Thymus (tissue), 11 donors: ENCODE data around the gene OR51M1. TPM values are rescaled to one million over a fixed set of nuclear protein-coding genes. Genes with fewer than 3 reads are reported as not detected.

Source experiments
- DNase-seq, 9 donors: peaks; one replicate each; pipeline ENCODE4 v3.0.0-alpha.2; 2013; ENCODE audit warnings: low spot score in 9 of 9, low read depth in 6 of 9, missing footprints in 1 of 9
- H3K27ac ChIP-seq, 2 donors: one replicate each; pipeline ENCODE4 v1.5.1; 2013; ENCODE audit warnings: control low read depth in 1 of 2, low read depth in 1 of 2, low read length in 1 of 2, mild to moderate bottlenecking in 1 of 2, moderate library complexity in 1 of 2
- H3K27me3 ChIP-seq, 2 donors: one replicate each; pipeline ENCODE4 v1.5.1; 2013; ENCODE audit warnings: low read length in 1 of 2; ENCODE audit not compliant: control insufficient read depth in 2 of 2, insufficient read depth in 1 of 2
- H3K36me3 ChIP-seq, 2 donors: one replicate each; pipeline ENCODE4 v1.5.1; 2013; ENCODE audit warnings: low read length in 1 of 2, mild to moderate bottlenecking in 1 of 2, moderate library complexity in 1 of 2; ENCODE audit not compliant: control insufficient read depth in 2 of 2, insufficient read depth in 2 of 2
- H3K4me1 ChIP-seq, 2 donors: one replicate each; pipeline ENCODE4 v1.5.1; 2013; ENCODE audit warnings: low read length in 2 of 2; ENCODE audit not compliant: control insufficient read depth in 2 of 2, insufficient read depth in 2 of 2
- H3K4me3 ChIP-seq, 2 donors: one replicate each; pipeline ENCODE4 v1.5.1; 2013; ENCODE audit warnings: low read length in 2 of 2, control low read depth in 1 of 2, mild to moderate bottlenecking in 1 of 2
- H3K9me3 ChIP-seq, 2 donors: one replicate each; pipeline ENCODE4 v1.5.1; 2013; ENCODE audit warnings: low read length in 1 of 2, mild to moderate bottlenecking in 1 of 2; ENCODE audit not compliant: control insufficient read depth in 2 of 2, insufficient read depth in 1 of 2
- WGBS: extraction: QIAGEN DNeasy Blood & Tissue Kit; methylation state at CpG from one replicate; pipeline ENCODE4 v1.1.7; 2013; 5-methylcytosine and 5-hydroxymethylcytosine counted together
- polyA plus RNA-seq: library from polyadenylated mRNA; stranded (reverse); fragments of 200-250 nt; gene quantifications from one replicate; pipeline ENCODE4 v1.2.3, GENCODE V29; 2013
- total RNA-seq: library from RNA; stranded (reverse); fragments of 120-200 nt; gene quantifications from one replicate; pipeline ENCODE4 v1.2.4, GENCODE V29; 2013
- donor health status: healthy.

The OR51M1 gene
- total and polyA plus RNA-seq, 2 donors: 0.02 TPM; not detected in 1

- Histone ChIP-seq H3K27ac (no peak within 1 kb of the TSS), H3K36me3 (no peaks in the 10 kb centered on the region), H3K4me1 (no peaks in the 10 kb centered on the region), H3K4me3 (no peak within 1 kb of the TSS), H3K27me3 (no peaks in the 10 kb centered on the region), H3K9me3 (no peaks in the 10 kb centered on the region)
- WGBS: 99% methylated on average over 1 of the region's 1 CpG
- no peak for DNase-seq
Measured at GRCh38 chr11:5421811-5422210, 38.2 kb downstream of the OR51M1 start, which contains the start of gene OR51Q1. TSS of gene OR51Q1 (plus strand) at chr11:5422111. CDS start at chr11:5422201, 90 bp downstream.

GRCh38 chr11:5423131-5423530, 39.5 kb downstream of the OR51M1 start:
- no peaks in the 10 kb centered on the region for H3K27me3 ChIP-seq
- no peak for DNase-seq
- no peaks in the 10 kb centered on the region for H3K36me3 ChIP-seq
- H3K4me3 ChIP-seq: no peak overlapping the region
- 92% methylated on average over 3 of the region's 3 CpGs for WGBS
- no peaks in the 10 kb centered on the region for H3K4me1 ChIP-seq
- no peak overlapping the region for H3K27ac ChIP-seq
- H3K9me3 ChIP-seq: no peaks in the 10 kb centered on the region

DNA sequence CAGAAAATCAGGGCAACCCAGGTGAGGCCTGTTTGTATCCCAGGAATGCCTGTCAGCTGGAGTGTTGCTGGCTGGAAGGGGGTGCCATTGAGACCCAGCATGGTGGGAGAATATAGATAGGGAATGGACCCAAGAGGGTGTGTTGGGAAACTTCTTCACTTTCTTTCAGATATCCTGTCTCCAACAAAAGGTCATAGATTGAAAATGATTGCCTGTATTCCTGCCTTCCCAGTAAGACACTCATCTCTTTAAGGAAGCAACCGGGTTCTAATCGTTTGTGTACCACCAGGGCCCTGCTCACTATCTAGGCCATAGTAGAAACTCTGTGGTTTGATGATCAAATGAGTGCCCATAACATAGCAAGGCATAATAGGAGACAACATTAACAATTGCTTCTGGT, 57.8 kb downstream of the OR51M1 start, which contains the start of gene OR51I1:
TSS of gene OR51I1 (minus strand) at position 101 of the 400 bp plus-strand sequence. CDS start at position 101, 0 bp downstream.
- Histone ChIP-seq H3K9me3 (no peaks in the 10 kb centered on the region), H3K27ac (no peak within 1 kb of the TSS), H3K4me3 (no peak within 1 kb of the TSS), H3K36me3 (no peaks in the 10 kb centered on the region), H3K27me3 (no peaks in the 10 kb centered on the region), H3K4me1 (no peaks in the 10 kb centered on the region)
- no peak for DNase-seq
- 45% methylated on average over 2 of the region's 2 CpGs for WGBS

Other genes starting within 250 kb of the OR51M1 start
- not detected for gene OR52A5, start 245.5 kb upstream of the OR51M1 start, total RNA-seq
- not detected for gene OR52A5, start 245.5 kb upstream of the OR51M1 start, polyA plus RNA-seq
- not detected for gene OR52A1, start 229.1 kb upstream of the OR51M1 start, total RNA-seq
- gene OR52A1, start 229.1 kb upstream of the OR51M1 start, polyA plus RNA-seq: not detected
- gene OR51V1, start 183.1 kb upstream of the OR51M1 start, total RNA-seq: not detected
- not detected for gene OR51V1, start 183.1 kb upstream of the OR51M1 start, polyA plus RNA-seq
- 341 TPM for gene HBB, start 156.7 kb upstream of the OR51M1 start, total RNA-seq
- gene HBB, start 156.7 kb upstream of the OR51M1 start, polyA plus RNA-seq: 22.3 TPM
- gene HBD, start 149.3 kb upstream of the OR51M1 start, total RNA-seq: 1.1 TPM
- gene HBD, start 149.3 kb upstream of the OR51M1 start, polyA plus RNA-seq: 1.3 TPM
- gene HBG1, start 134.0 kb upstream of the OR51M1 start, total RNA-seq: 612 TPM
- 0.41 TPM for gene HBG1, start 134.0 kb upstream of the OR51M1 start, polyA plus RNA-seq
- gene HBG2, start 129.0 kb upstream of the OR51M1 start, total RNA-seq: 5,270 TPM
- 1.0 TPM for gene HBG2, start 129.0 kb upstream of the OR51M1 start, polyA plus RNA-seq
- gene HBE1, start 113.9 kb upstream of the OR51M1 start, total RNA-seq: 5.5 TPM
- 1.8 TPM for gene HBE1, start 113.9 kb upstream of the OR51M1 start, polyA plus RNA-seq
- not detected for gene OR51B4, start 81.9 kb upstream of the OR51M1 start, total RNA-seq
- not detected for gene OR51B4, start 81.9 kb upstream of the OR51M1 start, polyA plus RNA-seq
- not detected for gene OR51B2, start 59.5 kb upstream of the OR51M1 start, total RNA-seq
- 0.07 TPM for gene OR51B2, start 59.5 kb upstream of the OR51M1 start, polyA plus RNA-seq
- gene OR51B5, start 40.3 kb upstream of the OR51M1 start, total RNA-seq: 0.14 TPM
- 0.21 TPM for gene OR51B5, start 40.3 kb upstream of the OR51M1 start, polyA plus RNA-seq
- gene OR51B6, start 32.3 kb upstream of the OR51M1 start, total RNA-seq: not detected
- not detected for gene OR51B6, start 32.3 kb upstream of the OR51M1 start, polyA plus RNA-seq
- gene OR51Q1, start 38.3 kb downstream of the OR51M1 start, total RNA-seq: not detected
- gene OR51Q1, start 38.3 kb downstream of the OR51M1 start, polyA plus RNA-seq: not detected
- not detected for gene OR51I1, start 57.7 kb downstream of the OR51M1 start, total RNA-seq
- not detected for gene OR51I1, start 57.7 kb downstream of the OR51M1 start, polyA plus RNA-seq
- not detected for gene OR51I2, start 65.5 kb downstream of the OR51M1 start, total RNA-seq
- not detected for gene OR51I2, start 65.5 kb downstream of the OR51M1 start, polyA plus RNA-seq
- gene OR52D1, start 104.9 kb downstream of the OR51M1 start, total RNA-seq: not detected
- gene OR52D1, start 104.9 kb downstream of the OR51M1 start, polyA plus RNA-seq: not detected
- under 0.01 TPM for gene UBQLN3, start 126.1 kb downstream of the OR51M1 start, total RNA-seq
- gene UBQLN3, start 126.1 kb downstream of the OR51M1 start, polyA plus RNA-seq: 0.07 TPM
- gene UBQLNL, start 132.9 kb downstream of the OR51M1 start, total RNA-seq: 0.09 TPM
- 1.5 TPM for gene UBQLNL, start 132.9 kb downstream of the OR51M1 start, polyA plus RNA-seq
- gene OR52H1, start 164.7 kb downstream of the OR51M1 start, total RNA-seq: 0.05 TPM
- gene OR52H1, start 164.7 kb downstream of the OR51M1 start, polyA plus RNA-seq: not detected
- not detected for gene OR52B6, start 197.1 kb downstream of the OR51M1 start, total RNA-seq
- gene OR52B6, start 197.1 kb downstream of the OR51M1 start, polyA plus RNA-seq: not detected
- gene TRIM6, start 212.8 kb downstream of the OR51M1 start, total RNA-seq: 1.7 TPM
- 2.9 TPM for gene TRIM6, start 212.8 kb downstream of the OR51M1 start, polyA plus RNA-seq
- gene TRIM34, start 241.2 kb downstream of the OR51M1 start, total RNA-seq: 15.0 TPM
- 8.0 TPM for gene TRIM34, start 241.2 kb downstream of the OR51M1 start, polyA plus RNA-seq